UCSD-AML1 (cell line): ENCODE measurements around the gene EPHB2.
A peak's percentile ranks its signal among the peaks of the same experiment; 100 is the strongest.

Experiments
- DNase-seq: peaks from one replicate; lab custom pipeline; 2025; ENCODE audit not compliant: unreplicated experiment; lab: John Stamatoyannopoulos, UW

EPHB2 gene

DNA sequence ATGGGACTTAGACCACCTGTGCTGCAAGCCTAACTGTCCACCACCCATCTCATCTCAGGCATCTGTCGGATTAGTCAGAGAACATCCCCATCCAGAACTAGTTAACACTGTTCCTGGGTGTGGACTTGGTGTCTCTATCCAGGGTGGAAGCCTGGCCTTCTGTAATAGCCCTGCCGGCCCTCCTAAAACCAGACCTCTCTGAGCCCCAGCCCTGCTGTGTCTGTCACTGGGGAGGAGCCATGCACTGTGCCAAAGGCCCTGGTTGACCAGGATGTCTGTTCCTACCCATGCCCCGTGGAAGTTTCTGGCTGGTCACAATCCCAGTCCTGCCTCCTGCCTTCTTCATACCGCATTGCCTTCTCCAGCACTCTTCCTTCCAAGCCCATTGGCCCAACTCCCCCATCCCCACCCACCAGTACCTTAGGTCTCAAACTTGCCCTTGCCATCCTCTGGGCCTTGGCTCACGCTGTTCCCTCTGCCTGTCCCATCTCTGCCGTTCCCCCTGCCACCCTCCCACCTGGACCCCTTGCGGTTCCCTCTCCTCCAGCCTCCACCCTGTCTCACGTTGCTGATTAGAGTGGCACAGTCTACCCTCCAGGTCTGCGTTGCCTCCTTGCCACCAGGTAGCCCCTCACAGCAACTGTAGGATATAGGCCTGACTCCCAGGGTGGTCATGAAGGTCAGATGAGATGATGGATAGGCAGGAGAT is 105.6 kb downstream of the EPHB2 start:
- DNase-seq: no peak

DNA sequence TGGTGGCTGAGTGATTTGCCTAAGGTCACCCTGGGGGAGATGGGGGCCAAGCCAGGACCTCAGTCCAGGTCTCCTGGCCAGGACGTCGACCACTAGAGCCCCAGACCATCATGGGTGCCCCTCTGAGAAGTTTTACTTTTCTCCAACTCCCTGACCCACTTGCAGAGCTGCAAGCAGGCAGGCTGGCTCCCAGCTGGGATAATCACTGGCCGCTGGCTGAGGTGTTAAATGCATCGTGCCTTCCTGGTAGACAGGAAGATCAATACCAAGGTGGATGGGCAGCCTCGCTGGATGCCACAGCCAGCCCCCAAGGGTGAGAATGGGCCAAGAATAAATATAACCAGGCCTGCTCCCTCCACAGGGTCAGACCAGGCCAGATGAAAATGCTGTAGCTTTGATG is 106.2 kb downstream of the EPHB2 start:
- DNase-seq: no peak

- DNase-seq: no peak
These were observed 106.8 kb downstream of the EPHB2 start for GRCh38 chr1:22817462-22817861.

DNA sequence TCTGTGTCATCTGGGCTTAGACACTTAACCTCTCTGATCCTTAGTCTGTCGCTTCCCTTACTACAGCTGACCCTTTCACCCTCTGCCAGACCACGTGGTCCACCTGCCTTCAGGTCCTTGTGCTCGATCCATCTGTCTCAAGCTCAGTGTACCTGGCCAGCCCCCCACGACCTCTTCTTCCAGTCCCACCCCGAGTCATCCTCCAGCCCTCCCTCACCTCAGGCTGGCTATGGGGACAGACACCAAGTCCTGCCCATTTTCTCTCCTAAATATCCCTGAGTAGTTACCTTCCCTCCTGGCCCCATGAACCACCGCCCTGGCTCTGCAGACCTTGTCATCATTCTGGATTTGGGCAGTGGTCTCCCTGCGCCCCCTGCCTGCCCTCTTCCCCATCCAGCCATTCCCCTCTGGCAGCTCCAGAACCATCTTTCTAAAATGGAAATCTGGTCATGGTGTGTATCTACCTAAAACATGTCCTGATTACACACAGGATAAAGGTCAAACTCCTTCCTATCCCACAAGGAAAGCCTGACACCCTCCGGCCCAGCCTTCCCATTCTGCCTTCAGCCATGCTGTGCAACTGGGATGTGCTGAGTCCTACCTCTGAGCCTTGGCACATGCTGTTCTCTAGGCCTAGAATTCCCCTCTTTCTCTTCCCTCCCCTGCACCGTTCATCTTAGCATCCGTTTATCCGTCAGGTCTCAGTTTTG is 107.6 kb downstream of the EPHB2 start:
- no peak for DNase-seq

DNA sequence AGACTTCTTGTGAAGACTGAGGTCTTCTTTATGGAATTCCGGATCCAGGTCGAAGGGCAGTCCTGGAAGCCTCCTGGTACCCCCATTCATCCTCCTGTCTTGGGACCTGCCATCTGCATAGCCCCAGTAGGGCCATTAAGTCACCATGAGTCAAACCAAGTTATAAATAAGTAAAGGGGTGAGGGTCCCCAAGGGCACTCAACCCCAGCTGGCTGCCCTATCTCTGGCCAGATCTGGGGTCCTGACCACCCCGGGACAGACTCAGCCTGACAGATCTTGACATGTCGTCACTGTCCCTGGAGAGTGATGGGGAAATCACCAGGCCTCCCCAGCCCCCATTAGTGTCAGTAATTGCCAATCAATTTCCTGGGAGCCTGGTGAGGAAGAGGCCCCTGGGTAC is 108.7 kb downstream of the EPHB2 start:
- no peak for DNase-seq

DNA sequence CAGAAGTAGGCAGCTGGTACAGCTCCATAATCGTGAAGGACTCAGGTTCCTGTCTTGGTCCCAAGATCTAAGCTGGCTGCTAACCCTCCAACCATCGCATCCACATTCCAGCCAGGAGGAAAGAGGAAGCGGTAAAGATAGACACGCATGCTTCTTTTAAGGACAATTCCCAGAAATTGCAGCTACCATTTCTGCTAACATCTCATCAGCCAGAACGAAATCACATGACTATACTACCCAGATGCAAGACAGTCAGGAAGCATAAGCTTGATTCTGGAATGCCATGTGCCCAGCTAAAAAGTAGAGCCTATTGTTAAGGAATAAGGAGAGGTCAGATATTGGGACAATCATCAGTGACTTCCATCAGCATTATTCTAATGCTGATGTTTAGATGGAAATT is 110.4 kb downstream of the EPHB2 start:
- DNase-seq: no peak

GRCh38 chr1:22822371-22822770 is 111.7 kb downstream of the EPHB2 start:
- DNase-seq: no peak

GRCh38 chr1:22824466-22824865 is 113.8 kb downstream of the EPHB2 start:
- no peak for DNase-seq

GRCh38 chr1:22824975-22825374 is 114.3 kb downstream of the EPHB2 start:
- DNase-seq: no peak

- DNase-seq: no peak
These were observed 115.0 kb downstream of the EPHB2 start for GRCh38 chr1:22825486-22826189.

DNA sequence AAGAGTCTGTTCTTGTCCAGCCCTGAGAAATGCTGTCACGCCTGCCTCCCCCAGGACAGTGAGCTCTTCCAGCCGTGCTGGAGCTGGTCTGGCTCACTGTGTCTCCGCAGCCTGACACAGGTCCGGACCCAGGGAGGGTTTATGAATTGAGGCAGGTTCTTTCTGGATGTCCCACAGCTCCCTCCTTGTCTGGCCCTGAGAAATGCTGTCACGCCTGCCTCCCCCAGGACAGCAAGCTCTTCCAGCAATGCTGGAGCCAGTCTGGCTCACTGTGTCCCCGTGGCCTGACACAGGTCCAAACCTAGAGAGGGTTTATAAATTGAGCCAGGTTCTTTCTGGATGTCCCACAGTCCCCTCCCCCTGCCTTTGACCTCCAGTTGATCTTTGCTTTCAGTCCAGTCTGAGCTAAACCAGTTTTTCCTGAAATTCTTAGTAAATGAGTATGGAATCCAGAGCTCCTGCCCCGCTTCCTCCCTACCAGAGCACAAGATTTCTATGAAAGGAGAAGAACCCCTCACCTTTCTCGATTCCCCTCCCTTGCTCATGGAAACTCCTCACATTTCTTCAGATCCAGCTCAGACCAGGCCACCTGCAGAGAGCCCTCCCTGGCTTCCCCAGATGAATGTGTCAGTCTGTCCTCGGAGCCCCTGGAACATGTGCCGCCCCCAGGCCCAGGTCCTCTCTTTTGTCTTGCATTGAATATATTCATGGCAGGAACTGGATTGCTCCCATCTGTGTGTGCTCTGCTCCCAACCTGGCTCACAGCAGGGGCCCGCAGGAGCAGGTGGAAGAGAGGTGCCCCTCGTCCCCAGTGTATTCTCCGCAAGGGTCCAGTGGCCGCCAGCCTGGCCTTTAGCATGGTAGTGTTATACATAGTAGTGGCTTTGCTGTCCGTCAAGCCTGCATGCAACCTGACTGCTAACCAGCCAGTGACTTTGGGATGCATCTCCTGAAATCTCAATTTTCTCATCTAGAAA is 116.3 kb downstream of the EPHB2 start:
- DNase-seq: no peak

DNA sequence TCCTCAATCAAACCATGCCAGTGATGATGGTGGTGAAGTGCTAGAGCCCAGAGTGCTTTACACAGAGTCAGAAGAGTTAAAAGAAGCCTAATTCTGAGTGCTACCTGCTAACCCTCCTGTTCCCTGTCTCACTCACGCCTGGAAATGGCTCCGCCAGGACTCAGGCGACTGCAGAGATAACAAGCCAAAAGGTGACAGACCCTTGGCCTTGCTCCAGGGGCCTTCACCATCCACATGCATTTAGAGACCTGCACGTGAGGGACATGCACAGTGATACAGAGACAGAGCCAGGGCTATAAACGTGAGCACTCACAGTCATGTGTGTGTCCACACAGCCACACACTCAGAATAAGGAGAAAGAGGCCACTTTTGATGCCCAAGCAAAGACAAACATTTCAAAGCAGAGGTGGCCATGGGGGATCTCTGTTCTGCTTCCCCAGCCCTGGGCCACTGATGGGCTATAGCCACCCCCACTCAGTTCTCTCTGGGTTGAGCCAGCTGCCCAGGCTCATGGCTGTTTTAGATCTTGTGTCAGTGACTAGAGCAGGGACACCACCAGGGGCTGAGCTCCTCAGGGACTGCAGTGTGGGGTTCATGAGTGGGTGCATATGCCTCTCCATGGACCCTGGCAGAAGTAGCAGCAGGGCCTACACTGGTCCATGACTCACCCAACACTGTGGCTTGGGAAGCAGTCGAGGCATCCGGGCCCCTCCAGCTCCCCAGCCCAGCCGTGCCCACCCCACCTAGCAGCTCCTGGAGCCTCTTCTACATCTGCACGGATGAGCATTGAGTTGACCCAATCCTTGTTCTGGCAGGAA is 117.2 kb downstream of the EPHB2 start:
- no peak for DNase-seq

GRCh38 chr1:22828484-22829308 is 118.1 kb downstream of the EPHB2 start:
- no peak for DNase-seq

- no peak for DNase-seq
These were observed 118.8 kb downstream of the EPHB2 start for GRCh38 chr1:22829309-22829989.

GRCh38 chr1:22830041-22830566 is 119.5 kb downstream of the EPHB2 start:
- DNase-seq: no peak

GRCh38 chr1:22830757-22831340 is 120.2 kb downstream of the EPHB2 start:
- DNase-seq: no peak

DNA sequence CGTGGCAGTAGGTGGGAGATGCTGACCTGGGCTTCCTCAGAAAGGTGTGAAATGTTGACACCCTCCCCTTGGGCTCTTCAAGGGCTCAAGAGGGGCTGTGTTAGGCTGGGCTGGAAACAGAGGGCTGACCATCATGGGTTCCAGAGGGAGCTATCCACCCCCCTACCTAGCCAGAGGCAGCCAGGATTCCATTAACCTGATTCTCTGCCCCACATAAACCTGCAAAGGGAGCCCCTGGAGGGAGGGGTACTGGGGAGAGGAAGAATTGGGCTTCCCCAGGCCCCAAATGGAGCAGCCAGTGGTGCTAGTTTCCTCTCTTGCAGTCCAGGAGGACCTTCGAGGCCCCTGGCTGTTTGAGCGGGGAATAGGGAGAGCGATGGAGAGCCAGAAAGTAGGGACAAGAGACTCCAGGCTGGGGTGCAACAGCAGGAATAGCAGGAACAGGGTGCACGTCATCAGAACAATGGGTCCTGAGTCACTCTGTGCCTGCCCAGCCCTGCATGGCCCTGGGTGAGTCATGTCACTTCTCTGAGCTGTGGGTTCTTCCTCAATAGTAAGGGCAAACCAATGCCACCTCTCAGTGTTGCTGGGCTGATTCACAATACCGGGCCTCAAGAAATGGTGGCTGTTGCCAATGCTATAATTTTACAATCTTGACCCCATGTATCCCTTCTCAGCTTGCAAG is 121.2 kb downstream of the EPHB2 start:
- peak; percentile 26 for DNase-seq

GRCh38 chr1:22832414-22832786 is 121.8 kb downstream of the EPHB2 start:
- no peak for DNase-seq
